Mesendoderm (in vitro differentiated cells): ENCODE measurements around the gene CCNYL1.
"Not testable (repeated sequence)": the region's sequence is repeated elsewhere in the genome, so short reads cannot be mapped to it uniquely, and the experiment has no call there.

Experiments used
- DNase-seq: peaks from one replicate; pipeline ENCODE4 v3.0.0; 2013
- H2AK5ac ChIP-seq: 2 replicates; pipeline ENCODE4 v1.6.1; 2013; ENCODE audit warnings: low read length, inconsistent platforms
- H2BK120ac ChIP-seq: 2 replicates; pipeline ENCODE4 v1.6.1; 2013; ENCODE audit warnings: low read depth, mild to moderate bottlenecking, low read length, moderate library complexity, mixed read lengths
- H2BK15ac ChIP-seq: replicated peaks from 2 replicates; pipeline ENCODE4 v1.6.1; 2013; ENCODE audit warnings: low read depth, mild to moderate bottlenecking, moderate library complexity
- H2BK5ac ChIP-seq: 2 replicates; pipeline ENCODE4 v1.6.1; 2013; ENCODE audit warnings: low read length, inconsistent platforms
- H3K18ac ChIP-seq: 2 replicates; pipeline ENCODE4 v1.6.1; 2013; ENCODE audit warnings: mild to moderate bottlenecking, low read length, mixed read lengths
- H3K23ac ChIP-seq: one replicate; pipeline ENCODE4 v1.6.1; 2013; ENCODE audit warnings: low read length
- H3K27ac ChIP-seq: 2 replicates; pipeline ENCODE4 v1.5.1; 2013; ENCODE audit warnings: low read depth, mild to moderate bottlenecking, inconsistent platforms, low read length, moderate library complexity
- H3K27me3 ChIP-seq: 2 replicates; pipeline ENCODE4 v1.6.1; 2013; ENCODE audit warnings: low read length, control low read depth, mild to moderate bottlenecking, inconsistent platforms; ENCODE audit not compliant: insufficient read depth, poor library complexity
- H3K36me3 ChIP-seq: 2 replicates; pipeline ENCODE4 v1.6.1; 2013; ENCODE audit warnings: low read length, inconsistent platforms; ENCODE audit not compliant: control insufficient read depth, insufficient read depth
- H3K4ac ChIP-seq: one replicate; pipeline ENCODE4 v1.6.1; 2013; ENCODE audit warnings: low read depth, mild to moderate bottlenecking, low read length, moderate library complexity
- H3K4me1 ChIP-seq: 2 replicates; pipeline ENCODE4 v1.6.1; 2013; ENCODE audit warnings: low read depth, low read length, inconsistent platforms; ENCODE audit not compliant: control insufficient read depth
- H3K4me2 ChIP-seq: 2 replicates; pipeline ENCODE4 v1.6.1; 2013; ENCODE audit warnings: low read length
- H3K4me3 ChIP-seq: 2 replicates; pipeline ENCODE4 v1.5.1; 2013; ENCODE audit warnings: mild to moderate bottlenecking, low read length
- H3K56ac ChIP-seq: one replicate; pipeline ENCODE4 v1.6.1; 2013; ENCODE audit warnings: low read length
- H3K79me1 ChIP-seq: 2 replicates; pipeline ENCODE4 v1.6.1; 2013; ENCODE audit warnings: low read length, inconsistent platforms
- H3K79me2 ChIP-seq: 2 replicates; pipeline ENCODE4 v1.6.1; 2013; ENCODE audit warnings: mild to moderate bottlenecking, low read length; ENCODE audit not compliant: control insufficient read depth, insufficient read depth
- H3K9ac ChIP-seq: 2 replicates; pipeline ENCODE4 v1.6.1; 2013; ENCODE audit warnings: low read length, inconsistent platforms
- H4K5ac ChIP-seq: one replicate; pipeline ENCODE4 v1.6.1; 2013; ENCODE audit warnings: low read length
- H4K8ac ChIP-seq: one replicate; pipeline ENCODE4 v1.6.1; 2013; ENCODE audit warnings: low read depth, mild to moderate bottlenecking, control low read depth, low read length, moderate library complexity
- WGBS: extraction: QIAGEN DNeasy Blood & Tissue Kit; methylation state at CpG from one replicate; pipeline ENCODE4 v1.1.7; 2013; ENCODE audit warnings: low lambda C conversion rate, missing lambda C conversion rate; ENCODE audit not compliant: insufficient coverage; ENCODE audit errors: extremely low coverage; 5-methylcytosine and 5-hydroxymethylcytosine counted together

The CCNYL1 gene

DNA sequence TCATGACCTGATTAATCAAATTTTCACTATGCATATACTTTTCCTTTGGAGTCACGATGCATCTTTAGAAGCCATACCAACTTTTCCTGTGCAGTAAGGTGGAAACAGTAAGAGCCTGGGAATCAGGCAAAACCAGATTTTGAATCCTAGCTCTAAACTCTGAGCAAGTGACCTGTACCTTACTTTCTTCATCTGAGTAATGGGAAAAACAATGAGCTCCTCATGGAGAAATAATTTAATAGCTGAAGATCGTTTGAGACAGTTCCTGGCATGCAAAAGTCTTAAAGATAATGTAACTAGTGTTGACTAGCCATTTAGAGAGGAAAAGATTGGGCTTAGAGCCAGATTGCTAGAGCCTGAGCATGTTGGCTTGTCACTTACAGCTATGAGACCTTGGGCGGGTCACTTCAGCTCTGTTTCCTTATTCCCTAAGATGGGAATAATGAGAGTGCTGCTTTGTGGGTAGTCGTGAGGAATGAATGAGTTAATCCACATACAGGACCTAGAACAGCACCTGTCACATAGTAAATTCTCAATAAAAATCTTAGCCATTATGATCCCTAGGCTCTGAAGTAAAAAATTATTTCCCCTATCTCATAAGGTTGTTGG, 17.7 kb upstream of the CCNYL1 start:
- H3K36me3 ChIP-seq, result no peaks in the 10 kb centered on the region
- no peaks in the 10 kb centered on the region for H3K79me1 ChIP-seq
- no peak overlapping the region for H3K23ac ChIP-seq
- WGBS, result no CpG with 5 or more reads among the region's 4 CpGs
- no peak overlapping the region for H2AK5ac ChIP-seq
- H3K79me2 ChIP-seq, result no peaks in the 10 kb centered on the region
- no peak overlapping the region for H4K5ac ChIP-seq
- no peak overlapping the region for H3K27ac ChIP-seq
- no peaks in the 10 kb centered on the region for H3K27me3 ChIP-seq
- no peak overlapping the region for H2BK5ac ChIP-seq
- H3K56ac ChIP-seq, result no peak overlapping the region
- H2BK15ac ChIP-seq, result no peak overlapping the region
- no peaks in the 10 kb centered on the region for H3K4me1 ChIP-seq
- H3K4me2 ChIP-seq, result no peak overlapping the region
- H3K9ac ChIP-seq, result no peak overlapping the region
- H2BK120ac ChIP-seq, result no peak overlapping the region
- no peak overlapping the region for H3K18ac ChIP-seq
- no peak overlapping the region for H3K4ac ChIP-seq
- H3K4me3 ChIP-seq, result no peak overlapping the region
- H4K8ac ChIP-seq, result peak overlapping the region; percentile 13
- no peak for DNase-seq

DNA sequence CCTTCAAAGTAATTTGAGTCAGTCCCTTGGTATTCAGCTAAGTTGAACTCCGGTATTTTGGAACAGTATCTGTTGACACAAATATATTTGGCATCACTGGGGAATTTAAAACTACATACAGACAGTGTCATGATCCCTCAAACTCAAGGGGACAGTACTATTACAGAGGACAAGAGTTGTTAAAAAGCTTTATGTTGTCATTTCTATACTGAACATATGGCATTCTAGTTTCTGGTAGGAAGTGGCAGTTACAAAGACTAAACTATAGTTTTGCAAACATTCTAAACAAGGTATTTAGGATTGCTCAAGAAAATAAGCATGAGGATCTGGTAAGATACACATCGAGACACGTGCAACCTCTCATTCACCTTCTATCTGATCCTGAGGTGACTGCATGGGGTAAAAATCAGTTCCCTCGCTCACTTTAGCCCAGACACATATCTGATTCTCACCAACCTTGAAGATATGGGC, 16.6 kb upstream of the CCNYL1 start:
- Histone ChIP-seq H3K4me2 (no peak overlapping the region), H3K18ac (no peak overlapping the region), H3K4ac (peak overlapping the region; percentile 16), H3K23ac (no peak overlapping the region), H3K79me2 (no peaks in the 10 kb centered on the region), H2BK120ac (no peak overlapping the region), H2BK15ac (no peak overlapping the region), H3K36me3 (no peaks in the 10 kb centered on the region), H2AK5ac (no peak overlapping the region), H2BK5ac (no peak overlapping the region), H3K27ac (no peak overlapping the region), H3K4me1 (no peaks in the 10 kb centered on the region), H3K56ac (no peak overlapping the region), H3K27me3 (no peaks in the 10 kb centered on the region), H3K4me3 (no peak overlapping the region), H3K79me1 (no peaks in the 10 kb centered on the region), H3K9ac (no peak overlapping the region), H4K8ac (no peak overlapping the region), H4K5ac (no peak overlapping the region)
- no CpG with 5 or more reads among the region's 4 CpGs for WGBS
- no peak for DNase-seq

DNA sequence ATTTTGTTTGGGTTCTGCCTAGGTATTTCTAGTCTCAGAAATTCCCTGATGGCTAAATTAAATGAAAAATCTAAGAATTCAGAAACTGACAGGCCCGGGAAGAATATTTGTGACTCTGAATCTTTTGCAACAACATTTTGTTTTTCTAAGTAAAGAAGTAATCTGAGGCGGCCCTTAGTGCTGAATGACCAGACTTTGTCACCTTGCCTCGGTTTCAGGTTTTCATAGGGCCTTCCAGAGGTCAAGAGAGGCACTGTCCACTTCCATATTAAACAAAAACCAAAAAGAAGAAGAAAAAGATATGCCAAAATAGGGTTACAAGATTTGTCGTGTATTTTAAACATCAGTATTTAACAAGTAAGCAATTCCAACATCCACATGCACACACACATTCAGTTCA, 16.1 kb upstream of the CCNYL1 start:
- Histone ChIP-seq H3K9ac (no peak overlapping the region), H2BK5ac (no peak overlapping the region), H3K27ac (no peak overlapping the region), H2AK5ac (no peak overlapping the region), H3K4ac (peak overlapping the region; percentile 16), H3K36me3 (no peaks in the 10 kb centered on the region), H3K4me3 (no peak overlapping the region), H4K5ac (no peak overlapping the region), H2BK15ac (no peak overlapping the region), H2BK120ac (no peak overlapping the region), H3K4me2 (no peak overlapping the region), H3K56ac (no peak overlapping the region), H3K79me1 (no peaks in the 10 kb centered on the region), H3K4me1 (no peaks in the 10 kb centered on the region), H4K8ac (no peak overlapping the region), H3K27me3 (no peaks in the 10 kb centered on the region), H3K18ac (no peak overlapping the region), H3K23ac (no peak overlapping the region), H3K79me2 (no peaks in the 10 kb centered on the region)
- DNase-seq, result no peak
- no CpG with 5 or more reads among the region's 4 CpGs for WGBS

- not testable (repeated sequence) for H2BK120ac ChIP-seq, H2AK5ac ChIP-seq, H4K8ac ChIP-seq, H3K23ac ChIP-seq, DNase-seq, H4K5ac ChIP-seq, H3K27me3 ChIP-seq, H3K56ac ChIP-seq, H3K4me3 ChIP-seq, H3K4me1 ChIP-seq, H3K27ac ChIP-seq, H3K18ac ChIP-seq, H3K79me1 ChIP-seq, H3K4me2 ChIP-seq, H3K9ac ChIP-seq, H3K36me3 ChIP-seq, H2BK15ac ChIP-seq, H3K4ac ChIP-seq, H2BK5ac ChIP-seq, H3K79me2 ChIP-seq
- WGBS, result no CpG with 5 or more reads among the region's 5 CpGs
Observed at GRCh38 chr2:207696911-207697310, 14.5 kb upstream of the CCNYL1 start.

- Histone ChIP-seq H3K36me3 (no peaks in the 10 kb centered on the region), H3K4me3 (no peak overlapping the region), H2AK5ac (no peak overlapping the region), H3K18ac (no peak overlapping the region), H3K27me3 (no peaks in the 10 kb centered on the region), H2BK120ac (no peak overlapping the region), H3K4me1 (no peaks in the 10 kb centered on the region), H3K9ac (no peak overlapping the region), H4K8ac (no peak overlapping the region), H3K79me1 (no peaks in the 10 kb centered on the region), H3K56ac (no peak overlapping the region), H3K4me2 (no peak overlapping the region), H3K79me2 (no peaks in the 10 kb centered on the region), H3K27ac (no peak overlapping the region), H3K4ac (no peak overlapping the region), H2BK5ac (no peak overlapping the region), H4K5ac (no peak overlapping the region), H2BK15ac (no peak overlapping the region), H3K23ac (no peak overlapping the region)
- no CpG with 5 or more reads among the region's 1 CpG for WGBS
- DNase-seq, result no peak
Observed at GRCh38 chr2:207697411-207697810, 14.0 kb upstream of the CCNYL1 start.

- Histone ChIP-seq H4K5ac (no peak overlapping the region), H3K27ac (no peak overlapping the region), H3K9ac (no peak overlapping the region), H3K4me2 (no peak overlapping the region), H4K8ac (no peak overlapping the region), H2AK5ac (no peak overlapping the region), H3K4ac (no peak overlapping the region), H3K36me3 (no peaks in the 10 kb centered on the region), H3K18ac (no peak overlapping the region), H3K4me1 (no peaks in the 10 kb centered on the region), H3K4me3 (no peak overlapping the region), H3K79me2 (no peaks in the 10 kb centered on the region), H2BK120ac (no peak overlapping the region), H3K56ac (no peak overlapping the region), H2BK15ac (no peak overlapping the region), H3K27me3 (no peaks in the 10 kb centered on the region), H3K79me1 (no peaks in the 10 kb centered on the region), H2BK5ac (no peak overlapping the region), H3K23ac (no peak overlapping the region)
- no peak for DNase-seq
- WGBS, result no CpG with 5 or more reads among the region's 5 CpGs
Observed at GRCh38 chr2:207698301-207698700, 13.1 kb upstream of the CCNYL1 start.
